Osteoblast (primary cell): ENCODE data around the gene RAG1. TPM values are rescaled to one million over a fixed set of nuclear protein-coding genes. Genes with fewer than 3 reads are reported as not detected.
A peak's percentile ranks its signal among the peaks of the same experiment; 100 is the strongest.

Experiments used
- DNase-seq: peaks from one replicate; pipeline ENCODE4 v3.0.0; 2011; ENCODE audit warnings: low spot score, mixed read lengths; ENCODE audit not compliant: insufficient read length; ENCODE audit errors: missing footprints
- H2AFZ ChIP-seq: 2 replicates; pipeline ENCODE4 v1.6.0; 2011; ENCODE audit warnings: mild to moderate bottlenecking, low read length
- H3K27ac ChIP-seq: 2 replicates; pipeline ENCODE4 v1.5.1; 2011; ENCODE audit warnings: mild to moderate bottlenecking, low read depth, low read length, moderate library complexity
- H3K27me3 ChIP-seq: 2 replicates; pipeline ENCODE4 v1.6.0; 2012; ENCODE audit warnings: mild to moderate bottlenecking, control low read depth, inconsistent platforms, low read length, moderate library complexity; ENCODE audit not compliant: insufficient read depth
- H3K36me3 ChIP-seq: 2 replicates; pipeline ENCODE4 v1.5.1; 2011; ENCODE audit warnings: mild to moderate bottlenecking, low read length, control low read depth, moderate library complexity; ENCODE audit not compliant: insufficient read depth
- H3K4me1 ChIP-seq: 2 replicates; pipeline ENCODE4 v1.5.1; 2011; ENCODE audit warnings: mild to moderate bottlenecking, low read length, control low read depth, moderate library complexity; ENCODE audit not compliant: insufficient read depth
- H3K4me2 ChIP-seq: 2 replicates; pipeline ENCODE4 v1.6.0; 2011; ENCODE audit warnings: mild to moderate bottlenecking, low read length; ENCODE audit not compliant: insufficient read depth
- H3K4me3 ChIP-seq: fragments of 200-600 bp; sonication (generic); 3 replicates; pipeline ENCODE4 v1.5.1; 2012; ENCODE audit warnings: mild to moderate bottlenecking, low read length, inconsistent platforms; ENCODE audit not compliant: insufficient read depth
- H3K79me2 ChIP-seq: 2 replicates; pipeline ENCODE4 v1.6.0; 2012; ENCODE audit warnings: mild to moderate bottlenecking, low read length, control low read depth, inconsistent platforms; ENCODE audit not compliant: insufficient read depth
- H3K9me3 ChIP-seq: 2 replicates; pipeline ENCODE4 v1.5.1; 2011; ENCODE audit warnings: low read depth, low read length, control low read depth
- H4K20me1 ChIP-seq: 2 replicates; pipeline ENCODE4 v1.6.0; 2012; ENCODE audit warnings: mild to moderate bottlenecking, low read length, control low read depth; ENCODE audit not compliant: insufficient read depth
- total RNA-seq: library from RNA; depleted of rRNA; stranded (reverse); fragments of >200 nt; gene quantifications from 2 replicates; pipeline ENCODE4 v1.2.3, GENCODE V29; 2012
- TF ChIP-seq, protein P1 (sequence below): IDR thresholded peaks from 2 replicates; pipeline ENCODE4 v1.5.1; 2011; ENCODE audit warnings: mild to moderate bottlenecking, low read depth, low read length, moderate library complexity; ENCODE audit errors: extremely low read depth

The RAG1 gene
- total RNA-seq, 1 donor = 0.36 TPM

DNA sequence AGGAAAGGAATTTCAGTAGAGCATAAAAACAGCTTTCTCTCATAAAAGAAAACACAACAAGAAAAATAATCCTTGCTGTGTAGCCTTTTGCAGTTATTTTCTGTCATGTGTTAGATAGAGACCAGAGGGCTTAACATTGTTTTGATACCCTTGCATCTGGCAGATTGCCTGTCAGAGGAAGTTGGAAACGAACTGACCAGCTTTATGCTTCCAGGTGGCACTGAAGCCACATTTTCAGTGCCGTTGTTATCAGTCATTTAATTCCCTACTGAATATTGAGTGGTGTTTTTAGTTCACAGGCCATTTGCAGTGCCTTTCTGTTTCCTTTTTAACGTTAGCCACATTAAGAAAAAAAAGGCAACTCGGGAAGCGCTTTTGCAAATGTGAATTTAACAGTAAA, 51.7 kb downstream of the RAG1 start:
- Histone ChIP-seq H3K27me3 (no peaks in the 10 kb centered on the region), H4K20me1 (peaks cover 5% of the 10 kb centered on the region), H3K36me3 (no peaks in the 10 kb centered on the region), H3K4me2 (peak overlapping the region; percentile 11), H3K9me3 (no peaks in the 10 kb centered on the region), H3K4me1 (peaks cover 3% of the 10 kb centered on the region), H2AFZ (no peak overlapping the region), H3K4me3 (no peak overlapping the region), H3K27ac (no peak overlapping the region), H3K79me2 (no peaks in the 10 kb centered on the region)
- no peak for DNase-seq
- TF ChIP-seq, protein P1, sequence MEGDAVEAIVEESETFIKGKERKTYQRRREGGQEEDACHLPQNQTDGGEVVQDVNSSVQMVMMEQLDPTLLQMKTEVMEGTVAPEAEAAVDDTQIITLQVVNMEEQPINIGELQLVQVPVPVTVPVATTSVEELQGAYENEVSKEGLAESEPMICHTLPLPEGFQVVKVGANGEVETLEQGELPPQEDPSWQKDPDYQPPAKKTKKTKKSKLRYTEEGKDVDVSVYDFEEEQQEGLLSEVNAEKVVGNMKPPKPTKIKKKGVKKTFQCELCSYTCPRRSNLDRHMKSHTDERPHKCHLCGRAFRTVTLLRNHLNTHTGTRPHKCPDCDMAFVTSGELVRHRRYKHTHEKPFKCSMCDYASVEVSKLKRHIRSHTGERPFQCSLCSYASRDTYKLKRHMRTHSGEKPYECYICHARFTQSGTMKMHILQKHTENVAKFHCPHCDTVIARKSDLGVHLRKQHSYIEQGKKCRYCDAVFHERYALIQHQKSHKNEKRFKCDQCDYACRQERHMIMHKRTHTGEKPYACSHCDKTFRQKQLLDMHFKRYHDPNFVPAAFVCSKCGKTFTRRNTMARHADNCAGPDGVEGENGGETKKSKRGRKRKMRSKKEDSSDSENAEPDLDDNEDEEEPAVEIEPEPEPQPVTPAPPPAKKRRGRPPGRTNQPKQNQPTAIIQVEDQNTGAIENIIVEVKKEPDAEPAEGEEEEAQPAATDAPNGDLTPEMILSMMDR = no peak

- no peaks in the 10 kb centered on the region for H3K27me3 ChIP-seq
- H4K20me1 ChIP-seq = peaks cover 5% of the 10 kb centered on the region
- no peak overlapping the region for H3K4me3 ChIP-seq
- no peak overlapping the region for H3K4me2 ChIP-seq
- peaks cover 3% of the 10 kb centered on the region for H3K4me1 ChIP-seq
- no peak for DNase-seq
- no peak overlapping the region for H3K27ac ChIP-seq
- H3K9me3 ChIP-seq = no peaks in the 10 kb centered on the region
- TF ChIP-seq, protein P1 = no peak
- H3K79me2 ChIP-seq = no peaks in the 10 kb centered on the region
- no peaks in the 10 kb centered on the region for H3K36me3 ChIP-seq
- no peak overlapping the region for H2AFZ ChIP-seq
Observed at GRCh38 chr11:36620246-36620645, 52.4 kb downstream of the RAG1 start.

- TF ChIP-seq, protein P1 = peak; percentile 63
- Histone ChIP-seq H3K4me3 (no peak overlapping the region), H3K4me2 (no peak overlapping the region), H3K9me3 (no peaks in the 10 kb centered on the region), H3K27ac (no peak overlapping the region), H3K36me3 (no peaks in the 10 kb centered on the region), H3K27me3 (no peaks in the 10 kb centered on the region), H2AFZ (no peak overlapping the region), H3K79me2 (no peaks in the 10 kb centered on the region), H4K20me1 (peaks cover 5% of the 10 kb centered on the region), H3K4me1 (peaks cover 7% of the 10 kb centered on the region)
- DNase-seq = no peak
Observed at GRCh38 chr11:36622431-36623136, 54.8 kb downstream of the RAG1 start.

- H3K27ac ChIP-seq = no peak overlapping the region
Observed at GRCh38 chr11:36623494-36623893, 55.7 kb downstream of the RAG1 start.

More at GRCh38 chr11:36623494-36623893, 55.7 kb downstream of the RAG1 start:
- Histone ChIP-seq H3K9me3 (no peaks in the 10 kb centered on the region), H2AFZ (no peak overlapping the region), H3K4me3 (no peak overlapping the region), H4K20me1 (peaks cover 2% of the 10 kb centered on the region), H3K4me2 (no peak overlapping the region), H3K27me3 (no peaks in the 10 kb centered on the region), H3K4me1 (peaks cover 7% of the 10 kb centered on the region), H3K79me2 (no peaks in the 10 kb centered on the region), H3K36me3 (no peaks in the 10 kb centered on the region)
- DNase-seq = no peak
- TF ChIP-seq, protein P1 = no peak
